ENCODE results near the gene TP53RK.

Gene TP53RK

DNA sequence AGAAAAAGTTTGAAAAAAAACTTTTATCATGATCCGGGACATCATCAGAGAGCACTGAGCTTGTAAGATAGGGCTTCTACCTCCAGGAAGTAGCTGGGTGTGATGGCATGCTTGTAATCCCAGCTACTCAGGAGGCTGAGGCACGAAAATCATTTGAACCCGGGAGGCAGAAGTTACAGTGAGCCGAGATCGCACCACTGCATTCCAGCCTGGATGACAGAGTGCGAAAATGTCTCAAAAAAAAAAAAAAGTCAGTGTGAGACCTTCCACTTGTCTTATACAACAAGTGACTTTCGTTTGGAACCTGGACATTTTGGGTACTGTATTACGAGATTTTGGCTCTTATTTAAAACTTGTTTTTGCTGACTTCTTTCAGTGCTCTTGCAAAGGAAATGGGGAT lies 32.1 kb downstream of the TP53RK start:
- no peak for DNase-seq

DNA sequence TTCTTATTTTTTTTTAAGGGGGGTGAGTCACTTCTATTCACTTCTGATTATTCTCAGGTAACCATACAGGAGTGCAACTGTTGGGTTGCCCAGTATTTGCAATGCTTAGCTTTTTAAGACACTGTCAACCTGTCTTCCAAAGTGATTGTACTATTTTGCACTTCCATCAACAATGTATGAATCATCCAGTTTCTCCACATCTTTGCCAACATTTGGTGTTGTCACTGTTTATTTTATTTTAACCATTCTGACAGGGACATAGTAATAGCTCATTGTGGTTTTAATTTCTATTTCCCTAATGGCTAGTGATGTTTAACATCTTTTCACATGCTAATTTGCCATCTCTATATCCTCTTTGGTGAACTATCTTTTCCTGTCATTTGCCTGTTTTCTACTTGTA lies 36.5 kb downstream of the TP53RK start:
- no peak for DNase-seq

DNA sequence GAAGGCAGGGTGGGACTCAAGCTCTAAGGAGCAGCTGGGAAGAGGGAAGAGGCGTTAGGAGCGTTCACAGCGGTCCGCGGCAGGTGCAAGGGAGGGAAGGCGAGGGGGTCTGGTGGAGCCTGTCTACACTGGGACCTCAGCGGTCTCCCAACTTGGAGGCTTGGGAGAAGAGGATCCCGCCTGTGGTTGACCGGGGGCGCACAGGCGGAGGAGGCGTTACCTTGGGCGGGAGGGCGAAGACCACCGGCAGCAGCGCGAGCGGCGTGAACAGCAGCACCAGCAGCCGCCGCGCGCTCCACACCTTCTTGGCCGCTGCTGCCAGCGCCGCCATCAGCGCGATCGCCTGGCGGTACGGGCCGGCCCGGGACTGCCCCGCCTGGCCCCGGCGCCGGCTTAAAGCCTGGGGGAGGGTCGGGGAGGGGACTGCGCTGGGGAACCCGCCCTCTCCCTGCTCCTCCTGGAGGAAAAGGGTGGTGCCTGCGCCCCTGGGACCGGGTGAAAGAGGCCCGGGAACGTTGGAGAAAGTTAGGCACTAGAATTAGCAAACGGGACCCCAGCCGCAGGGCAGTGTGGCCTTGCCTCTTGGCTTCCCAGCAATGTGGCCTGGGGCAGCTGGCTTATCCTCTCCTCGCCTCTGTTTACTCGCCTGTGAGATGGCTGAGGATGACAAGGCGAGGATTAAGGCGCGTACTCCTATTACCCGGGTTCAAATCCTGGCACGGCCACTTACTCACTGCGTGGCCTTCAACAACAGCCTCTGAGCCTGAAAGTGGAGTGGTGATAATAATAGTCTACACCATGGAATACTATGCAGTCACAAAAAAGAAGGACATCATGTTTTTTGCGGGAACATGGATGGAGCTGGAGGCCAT lies 37.9 kb downstream of the TP53RK start, which contains the start of gene SLC13A3:
SLC13A3 (minus strand) TSS at position 369 of the 872 bp plus-strand sequence; CDS start at position 331, 38 bp downstream.
- no peak for DNase-seq

DNA sequence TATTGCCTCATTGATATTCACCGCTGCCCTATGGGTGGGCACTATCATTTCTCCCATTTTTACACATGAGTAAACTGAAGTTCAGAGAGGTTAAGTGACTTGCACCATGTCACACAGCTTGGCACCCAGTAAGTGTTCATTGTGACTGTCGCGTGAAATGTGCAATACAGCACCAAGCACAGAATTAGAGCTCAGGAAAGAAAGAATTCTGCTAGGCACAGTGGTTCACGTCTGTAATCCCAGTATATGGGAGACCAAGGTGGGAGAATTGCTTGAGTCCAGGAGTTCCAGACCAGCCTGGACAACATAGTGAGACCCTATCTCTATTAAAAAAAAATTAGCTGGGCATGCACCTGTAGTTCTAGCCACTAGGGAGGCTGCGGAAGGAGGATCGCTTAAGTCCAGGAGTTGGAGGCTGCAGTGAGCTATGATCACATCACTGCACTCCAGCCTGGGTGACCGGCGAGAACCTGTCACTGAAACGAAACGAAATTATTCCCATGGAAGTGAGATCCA lies 38.6 kb downstream of the TP53RK start:
- no peak for DNase-seq

DNA sequence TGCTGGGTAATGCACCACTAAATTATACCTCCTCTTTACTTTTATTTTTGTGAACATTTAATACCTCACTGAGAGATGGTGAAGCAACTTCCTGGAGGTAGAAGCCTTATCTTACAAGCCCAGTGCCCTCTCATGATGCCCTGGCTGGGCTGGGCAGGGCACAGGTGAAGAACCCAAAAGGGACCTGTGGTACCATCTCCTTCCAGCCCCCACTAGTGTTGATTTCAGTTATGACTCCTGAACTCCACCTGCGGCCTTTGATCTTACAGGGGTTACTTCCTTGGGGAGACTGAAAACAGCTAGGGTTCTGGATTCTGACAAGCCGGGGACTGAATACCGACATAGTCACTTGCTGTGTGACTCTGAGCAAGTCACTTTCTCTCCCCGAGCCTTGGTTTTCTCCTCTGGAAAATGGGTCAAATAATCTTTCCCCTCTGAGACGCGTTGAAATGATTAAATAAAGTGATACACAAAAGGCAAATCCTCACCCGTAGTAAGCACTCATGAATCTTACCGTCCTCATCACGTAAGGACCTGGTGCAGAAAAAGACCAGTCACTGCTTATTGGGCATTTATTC lies 39.2 kb downstream of the TP53RK start:
- no peak for DNase-seq

DNA sequence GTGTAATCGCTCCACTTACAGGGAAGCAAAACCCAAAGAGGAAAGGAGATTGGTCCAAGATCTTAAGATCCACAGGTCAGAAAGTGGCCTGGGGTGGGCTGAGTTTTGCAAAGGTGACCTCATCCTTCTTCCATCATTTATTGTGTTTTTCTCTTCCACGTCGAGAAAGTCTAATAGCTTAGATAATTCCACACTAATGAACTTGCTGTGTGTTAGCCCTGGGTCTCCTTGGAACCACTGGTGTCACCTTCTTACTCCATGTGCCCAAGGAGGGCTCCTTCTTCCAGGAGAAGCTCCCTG lies 39.6 kb downstream of the TP53RK start:
- DNase-seq, result no peak

DNA sequence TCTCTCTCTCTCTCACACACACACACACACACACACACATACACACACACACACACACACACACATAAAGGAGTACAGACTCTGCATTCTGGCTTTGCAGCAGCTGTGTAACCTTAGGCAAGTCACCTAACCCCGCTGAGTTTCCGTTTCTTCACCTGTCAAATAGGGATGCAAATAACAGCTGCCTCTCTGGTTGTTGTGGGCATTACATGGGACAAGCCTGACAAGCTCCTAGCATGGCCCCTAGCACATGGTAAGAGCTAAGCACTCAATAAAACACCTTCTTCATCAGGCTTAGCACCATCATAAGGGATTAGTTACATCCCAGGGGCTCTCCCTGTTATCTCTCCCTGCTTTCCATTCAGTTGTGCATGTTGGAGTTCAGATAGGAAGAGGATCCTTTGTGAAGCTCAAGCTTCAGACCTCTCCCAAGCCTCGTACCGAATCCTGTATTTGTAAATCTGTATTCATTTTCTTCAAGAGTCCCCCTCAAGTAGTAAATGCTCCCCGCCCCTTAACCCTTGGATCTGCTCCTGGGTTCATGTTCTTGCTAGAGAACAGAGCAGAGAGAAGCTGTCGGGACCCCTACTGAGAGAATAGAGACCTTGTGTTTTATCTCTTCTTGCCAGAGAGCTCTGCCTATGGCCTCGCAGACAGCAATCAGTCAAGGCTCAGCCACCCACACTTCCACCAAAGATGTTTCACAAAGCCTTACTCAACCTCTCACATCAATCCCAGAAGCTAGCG lies 40.2 kb downstream of the TP53RK start:
- no peak for DNase-seq

DNA sequence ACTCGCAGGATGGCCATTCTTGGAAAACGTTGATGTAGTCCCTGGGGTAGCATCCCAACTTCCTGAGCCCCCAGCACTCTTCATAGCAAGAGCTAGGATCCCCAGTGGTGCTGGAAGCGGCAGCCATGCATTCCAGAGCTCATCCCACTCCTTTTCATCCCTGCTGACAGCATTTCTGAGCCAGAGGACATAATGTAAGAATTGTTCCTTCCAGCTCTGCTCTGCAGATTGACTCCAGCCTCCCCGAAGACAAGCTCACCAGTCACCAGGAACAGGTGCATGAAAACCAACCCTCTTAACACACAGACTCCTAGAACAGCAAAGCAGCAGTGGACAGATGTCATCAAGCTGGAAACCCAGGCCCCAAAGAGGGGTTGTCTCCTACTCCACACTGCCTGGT lies 41.8 kb downstream of the TP53RK start:
- DNase-seq, result no peak

DNA sequence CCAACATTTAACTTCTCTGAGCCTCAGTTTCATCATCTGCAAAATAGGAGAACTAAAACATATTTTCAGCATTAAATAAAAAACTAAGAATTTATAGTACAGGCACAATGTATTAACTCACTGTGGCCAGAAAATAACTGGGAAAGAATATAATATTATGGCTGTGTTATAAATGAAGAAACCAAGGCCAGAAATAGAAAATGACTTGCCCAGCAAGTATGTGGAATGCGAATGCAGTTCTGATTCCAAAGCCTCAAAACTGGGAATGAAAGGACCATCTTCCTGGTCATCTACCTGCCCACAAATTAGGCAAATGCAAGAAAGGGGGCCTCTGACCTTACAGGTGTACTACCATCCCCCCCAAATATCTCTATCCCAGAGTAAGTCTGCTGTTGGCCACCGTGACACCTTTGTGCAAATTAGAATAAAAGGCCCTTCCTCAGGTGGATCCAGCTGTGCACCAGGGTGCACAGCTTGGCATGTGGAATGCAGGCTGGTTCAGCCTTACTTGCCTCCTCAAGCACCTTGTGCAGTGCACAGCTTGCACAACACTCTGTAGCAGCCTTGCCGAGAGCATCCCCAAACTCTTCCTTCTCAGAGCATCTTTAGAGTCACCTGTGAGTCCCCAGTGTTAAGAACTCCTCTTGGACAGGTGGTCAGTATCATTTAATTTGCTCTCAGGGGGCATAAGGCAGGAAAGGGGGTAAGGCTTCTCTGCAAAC lies 42.4 kb downstream of the TP53RK start:
- DNase-seq, result no peak

DNA sequence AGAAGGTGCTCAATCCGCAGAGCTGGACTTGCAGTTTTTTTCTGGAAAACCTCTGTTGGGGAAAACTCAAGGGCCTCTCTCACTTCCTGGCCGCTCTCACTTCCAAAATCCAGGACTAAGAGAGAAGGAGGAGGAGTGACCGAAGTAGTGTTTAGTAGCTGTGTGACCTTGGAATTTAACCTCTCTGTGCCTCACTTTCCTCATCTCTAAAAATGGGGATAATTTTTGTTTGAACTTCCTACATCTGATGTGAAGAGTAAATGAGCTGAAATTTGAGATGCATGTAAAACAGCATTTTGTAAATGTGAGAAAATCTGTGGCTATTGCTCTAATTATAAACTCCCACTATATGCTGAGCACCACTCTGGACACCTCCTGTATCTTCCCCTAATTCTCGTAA lies 43.1 kb downstream of the TP53RK start:
- no peak for DNase-seq

DNA sequence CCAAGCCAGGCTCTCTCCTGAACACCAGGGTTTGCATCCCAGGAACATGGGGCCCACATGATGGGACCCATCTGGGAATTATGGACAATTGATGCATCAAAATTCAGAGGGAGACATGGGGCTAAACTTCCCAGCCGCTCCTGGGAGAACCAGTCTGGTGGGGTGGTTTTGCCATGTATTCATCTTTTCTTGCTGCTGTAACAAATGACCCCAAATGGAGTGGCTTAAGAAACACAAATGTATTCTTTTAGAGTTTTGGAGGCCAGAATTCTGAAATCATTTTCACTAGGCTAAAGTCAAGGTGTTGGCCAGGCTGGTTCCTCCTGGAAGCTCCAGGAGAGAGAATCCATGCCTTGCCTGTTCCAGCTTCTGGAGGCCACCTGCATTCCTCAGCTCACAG lies 44.5 kb downstream of the TP53RK start:
- DNase-seq, result no peak

DNA sequence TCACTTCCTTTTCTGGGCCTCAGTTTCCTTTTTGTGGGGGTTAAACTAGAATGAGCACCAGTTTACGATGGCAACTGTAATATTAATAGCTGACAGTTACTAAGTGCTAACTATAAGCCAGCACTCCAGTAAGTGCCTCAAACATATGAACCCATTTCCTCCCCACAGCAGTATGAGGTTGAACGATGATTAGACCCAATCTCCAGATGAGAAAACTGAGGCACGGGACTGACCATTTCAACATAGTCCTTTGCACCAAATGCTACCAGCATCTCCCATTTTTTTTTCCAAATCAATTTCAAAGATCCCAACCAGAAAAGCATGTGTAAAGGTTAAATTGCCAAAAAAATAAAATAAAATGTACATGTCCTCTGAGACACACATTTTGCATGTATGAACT lies 45.1 kb downstream of the TP53RK start:
- DNase-seq, result no peak

DNA sequence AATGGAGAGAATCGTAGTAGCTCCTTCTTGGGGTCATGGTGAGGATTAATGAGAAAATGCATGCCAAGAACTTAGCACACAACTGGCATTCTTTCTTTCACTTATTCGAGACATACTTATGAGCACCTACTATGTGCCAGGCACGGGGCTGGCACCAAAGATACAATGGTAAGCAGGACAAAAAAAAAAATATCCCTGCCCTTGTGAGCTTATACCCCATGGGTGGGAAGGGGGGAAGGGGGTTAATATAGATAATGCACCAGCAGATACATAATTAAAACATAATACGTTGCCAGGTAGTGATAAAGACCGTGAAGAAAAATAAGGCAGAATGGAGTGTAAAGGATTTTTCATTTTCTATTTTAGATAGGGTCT lies 46.3 kb downstream of the TP53RK start:
- DNase-seq, result no peak

DNA sequence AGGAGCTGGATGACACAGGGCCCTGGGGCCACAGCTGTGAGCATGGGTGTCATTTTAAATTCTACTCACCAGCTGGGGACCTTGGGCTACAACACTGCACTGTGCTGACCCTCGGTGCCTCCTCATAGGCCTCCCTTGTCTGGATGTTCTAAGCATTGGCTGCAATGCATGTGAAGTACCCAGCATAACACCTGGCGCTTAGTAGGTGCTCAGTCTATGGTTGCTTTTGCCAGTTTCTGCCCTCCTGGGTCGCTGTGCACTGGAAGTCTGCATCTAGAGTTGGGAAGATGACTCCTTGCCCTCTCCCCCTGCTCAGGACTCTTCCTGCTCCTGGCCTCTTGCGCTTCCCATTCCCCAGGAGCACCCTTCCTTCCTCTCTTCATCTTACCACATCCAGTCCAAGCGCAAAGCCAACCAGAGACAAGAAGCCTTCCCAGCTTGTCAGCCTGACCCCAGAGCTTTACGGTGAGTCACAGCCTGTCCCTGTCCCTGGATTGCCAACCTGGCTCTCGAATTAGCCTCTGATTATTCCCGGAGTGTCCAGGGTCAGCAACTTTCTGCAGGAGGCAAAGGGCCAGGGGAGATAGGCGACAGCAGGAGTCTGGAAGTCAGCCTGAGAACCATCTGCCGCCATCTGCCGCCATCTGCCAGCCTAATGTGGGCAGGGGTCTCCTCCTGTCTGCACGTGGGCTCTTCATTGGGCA lies 46.8 kb downstream of the TP53RK start:
- DNase-seq, result no peak

DNA sequence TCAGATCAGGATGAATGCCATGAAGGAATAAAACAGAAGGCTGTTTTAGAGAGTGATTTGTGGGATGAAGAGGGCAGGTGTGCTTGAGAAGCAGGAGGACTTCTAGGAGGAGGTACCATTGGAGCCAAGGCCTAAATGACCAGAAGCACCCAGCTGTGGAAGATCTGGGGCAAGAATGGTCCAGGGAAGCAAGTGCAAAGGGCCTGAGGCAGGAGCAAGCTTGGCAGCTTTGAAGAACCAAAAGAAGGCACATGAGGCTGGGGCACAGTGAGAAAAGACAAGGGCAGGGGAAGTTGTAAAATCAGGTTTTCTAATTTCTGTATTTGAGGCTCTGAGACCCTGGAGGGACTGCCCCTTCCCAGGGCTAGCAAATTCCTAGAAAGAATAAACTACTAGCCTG lies 47.8 kb downstream of the TP53RK start:
- DNase-seq, result no peak

DNA sequence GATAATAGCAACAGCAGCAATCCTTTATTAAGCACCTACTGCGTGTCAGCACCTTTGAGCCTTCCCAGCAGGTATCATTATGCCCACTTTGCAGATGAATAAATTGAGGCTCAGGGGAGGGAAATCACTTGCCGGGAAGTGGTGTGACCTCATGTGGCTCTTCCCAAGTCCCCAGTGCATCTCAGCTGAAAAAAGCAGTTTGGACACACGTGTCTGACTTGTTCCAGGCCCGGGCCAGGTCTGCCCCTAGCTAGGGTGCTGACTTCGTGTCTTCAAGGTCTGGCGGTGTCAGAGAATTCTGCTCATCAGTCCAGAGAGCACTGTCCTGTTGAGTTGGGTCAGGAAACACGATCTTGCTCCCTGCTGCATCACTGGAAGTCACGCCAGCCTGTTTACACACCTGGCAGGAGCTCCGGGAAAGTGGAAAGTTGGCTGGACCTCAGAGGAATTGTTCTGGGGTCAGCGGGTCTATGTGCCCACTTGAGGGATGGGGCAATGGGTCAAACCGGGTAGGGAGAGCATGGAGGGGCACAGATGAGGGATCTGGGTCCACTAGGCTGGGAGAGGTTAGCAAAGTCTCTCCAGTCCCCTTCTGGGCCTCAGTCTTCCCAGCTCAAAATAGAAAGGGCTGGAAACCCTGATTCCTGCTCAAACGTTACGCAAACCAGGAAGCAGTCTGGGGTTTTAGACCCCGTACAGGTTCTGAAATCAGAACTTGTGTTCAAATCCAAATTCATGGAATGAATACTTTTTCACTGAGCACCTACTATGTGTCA lies 48.5 kb downstream of the TP53RK start:
- no peak for DNase-seq

DNA sequence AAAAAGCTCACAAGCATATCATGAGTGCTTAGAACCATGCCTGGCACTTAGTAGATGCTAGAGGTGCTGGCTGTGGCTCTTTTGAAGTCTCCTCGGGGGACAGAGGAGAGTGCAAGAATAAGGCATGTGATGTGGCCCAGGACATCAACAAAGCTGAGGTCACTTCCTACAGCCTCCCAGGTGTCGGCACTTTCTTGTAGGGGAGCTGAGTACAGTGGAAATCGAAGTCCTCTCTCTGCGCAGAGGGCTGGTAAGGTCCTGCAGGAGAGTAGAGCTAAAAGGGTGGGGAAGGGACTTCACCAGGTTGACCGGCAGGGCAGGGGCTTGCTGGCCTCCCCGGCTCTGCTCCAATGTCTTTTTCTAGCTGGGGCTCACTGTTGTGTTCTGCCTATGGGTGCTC lies 49.2 kb downstream of the TP53RK start:
- no peak for DNase-seq

DNA sequence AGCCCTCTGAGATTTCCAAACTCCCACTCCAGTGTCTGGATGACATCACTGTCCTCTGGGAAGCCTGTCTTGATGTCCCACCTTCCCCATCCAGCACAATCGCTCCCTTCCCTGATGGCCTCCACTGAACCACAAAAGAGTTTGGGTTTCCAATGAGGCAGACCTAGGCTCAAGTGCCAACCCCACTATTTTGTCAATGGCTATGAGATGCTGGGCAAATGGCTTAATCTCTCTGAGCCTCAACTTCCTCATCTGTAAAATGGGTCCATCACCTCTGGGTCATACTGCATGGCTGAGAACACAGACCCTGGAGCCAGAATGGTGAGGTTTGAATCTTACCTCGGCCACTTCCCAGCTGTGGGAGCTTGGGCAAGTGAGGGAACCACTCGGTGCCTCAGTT lies 49.7 kb downstream of the TP53RK start:
- DNase-seq, result no peak

DNA sequence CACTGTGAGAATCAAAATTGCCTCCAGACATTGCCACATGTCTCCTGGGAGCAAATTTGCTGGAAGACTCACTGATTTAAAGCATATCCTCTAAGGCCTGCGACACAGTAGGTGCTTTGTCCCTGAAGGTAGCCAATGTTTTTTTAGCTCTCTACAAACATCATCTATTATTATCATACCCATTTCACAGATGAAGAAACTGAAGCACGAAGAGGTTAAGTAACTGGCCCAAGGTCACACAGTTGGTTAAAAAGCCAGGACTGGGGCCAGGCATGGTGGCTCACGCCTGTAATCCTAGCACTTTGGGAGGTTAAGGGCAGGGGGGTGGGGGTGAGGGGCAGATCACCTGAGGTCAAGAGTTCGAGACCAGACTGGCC lies 50.4 kb downstream of the TP53RK start:
- DNase-seq, result no peak

DNA sequence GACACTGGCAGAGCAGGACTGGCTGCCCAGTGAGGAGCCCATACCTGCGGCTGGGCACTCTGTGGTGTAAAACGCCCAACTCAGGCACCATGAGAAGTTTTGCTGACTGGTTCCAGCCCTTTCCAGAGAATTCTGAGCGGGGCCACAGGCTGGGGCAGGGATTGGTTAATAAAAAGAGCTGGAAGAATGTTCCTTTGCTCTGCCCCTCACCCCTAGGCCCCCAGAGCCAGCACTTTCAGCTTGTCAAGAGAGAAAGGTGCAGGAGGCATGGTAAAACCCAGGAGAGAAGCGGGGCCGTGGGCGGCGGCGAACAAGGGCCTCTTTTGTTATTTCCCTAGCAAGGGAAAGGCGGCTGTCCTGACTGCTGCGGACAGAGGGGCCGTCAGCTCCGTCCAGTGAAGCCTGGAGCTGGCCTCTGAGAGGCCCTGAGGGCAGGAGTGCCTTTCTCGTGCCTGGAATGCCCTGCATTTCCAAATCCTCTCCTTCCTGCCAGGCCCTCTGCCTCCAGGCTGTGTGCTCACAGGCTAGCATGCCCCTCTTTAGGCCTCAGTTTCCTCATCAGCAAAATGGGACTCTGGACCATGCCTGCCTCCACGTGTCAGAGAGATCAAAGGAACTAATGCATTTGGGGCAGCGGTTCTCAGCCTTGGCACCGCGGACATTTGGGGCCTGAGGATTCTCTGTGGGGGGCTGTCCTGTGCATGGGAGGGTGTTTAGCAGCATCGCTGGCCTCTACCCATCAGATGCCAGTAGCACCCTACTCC lies 50.9 kb downstream of the TP53RK start:
- no peak for DNase-seq

All from NCI-H1048 (cell line).